ENCODE results near the gene MAP3K10. TPM values are rescaled to one million over a fixed set of nuclear protein-coding genes. Genes with fewer than 3 reads are reported as not detected.
"Not testable (repeated sequence)": the region's sequence is repeated elsewhere in the genome, so short reads cannot be mapped to it uniquely, and the experiment has no call there.

Gene MAP3K10
- total RNA-seq, 2 experiments from 2014 or later = 19.9 to 25.4 TPM

- CTCF ChIA-PET = no interaction called here
- peaks cover 32% of the 10 kb centered on the region for H3K27me3 Mint-ChIP-seq
- ATAC-seq = no peak
- H3K4me3 Mint-ChIP-seq = no peak overlapping the region
- DNase-seq = no peak
- H3K36me3 Mint-ChIP-seq = no peaks in the 10 kb centered on the region
- peaks cover 6% of the 10 kb centered on the region for H3K4me1 Mint-ChIP-seq
- H3K9me3 Mint-ChIP-seq (ENCODE audit: low read depth) = no peaks in the 10 kb centered on the region
- no peak overlapping the region for H3K27ac Mint-ChIP-seq
Measured at GRCh38 chr19:40214936-40215335, 23.7 kb downstream of the MAP3K10 start.

- CTCF ChIA-PET = interaction anchor here (0.7 kb wide), 1 partner anchor 11 kb away, joined by 4 read pairs; no protein-coding TSS in a partner anchor
- Mint-ChIP-seq H3K27ac (no peak overlapping the region), H3K9me3 (ENCODE audit: low read depth) (no peaks in the 10 kb centered on the region), H3K4me1 (peaks cover 6% of the 10 kb centered on the region), H3K27me3 (peaks cover 37% of the 10 kb centered on the region), H3K4me3 (no peak overlapping the region), H3K36me3 (no peaks in the 10 kb centered on the region)
- ATAC-seq = no peak
- DNase-seq = no peak
Measured at GRCh38 chr19:40216013-40216776, 25.0 kb downstream of the MAP3K10 start.

- no peak for DNase-seq
- ATAC-seq = no peak
- CTCF ChIA-PET = interaction anchor here (1.2 kb wide), 1 partner anchor 17 kb away, joined by 5 read pairs; no protein-coding TSS in a partner anchor
- no peak overlapping the region for H3K27ac Mint-ChIP-seq
- no peaks in the 10 kb centered on the region for H3K36me3 Mint-ChIP-seq
- H3K9me3 Mint-ChIP-seq (ENCODE audit: low read depth) = no peaks in the 10 kb centered on the region
- peaks cover 6% of the 10 kb centered on the region for H3K4me1 Mint-ChIP-seq
- no peak overlapping the region for H3K4me3 Mint-ChIP-seq
- peaks cover 37% of the 10 kb centered on the region for H3K27me3 Mint-ChIP-seq
Measured at GRCh38 chr19:40216777-40217026, 25.5 kb downstream of the MAP3K10 start.

DNA sequence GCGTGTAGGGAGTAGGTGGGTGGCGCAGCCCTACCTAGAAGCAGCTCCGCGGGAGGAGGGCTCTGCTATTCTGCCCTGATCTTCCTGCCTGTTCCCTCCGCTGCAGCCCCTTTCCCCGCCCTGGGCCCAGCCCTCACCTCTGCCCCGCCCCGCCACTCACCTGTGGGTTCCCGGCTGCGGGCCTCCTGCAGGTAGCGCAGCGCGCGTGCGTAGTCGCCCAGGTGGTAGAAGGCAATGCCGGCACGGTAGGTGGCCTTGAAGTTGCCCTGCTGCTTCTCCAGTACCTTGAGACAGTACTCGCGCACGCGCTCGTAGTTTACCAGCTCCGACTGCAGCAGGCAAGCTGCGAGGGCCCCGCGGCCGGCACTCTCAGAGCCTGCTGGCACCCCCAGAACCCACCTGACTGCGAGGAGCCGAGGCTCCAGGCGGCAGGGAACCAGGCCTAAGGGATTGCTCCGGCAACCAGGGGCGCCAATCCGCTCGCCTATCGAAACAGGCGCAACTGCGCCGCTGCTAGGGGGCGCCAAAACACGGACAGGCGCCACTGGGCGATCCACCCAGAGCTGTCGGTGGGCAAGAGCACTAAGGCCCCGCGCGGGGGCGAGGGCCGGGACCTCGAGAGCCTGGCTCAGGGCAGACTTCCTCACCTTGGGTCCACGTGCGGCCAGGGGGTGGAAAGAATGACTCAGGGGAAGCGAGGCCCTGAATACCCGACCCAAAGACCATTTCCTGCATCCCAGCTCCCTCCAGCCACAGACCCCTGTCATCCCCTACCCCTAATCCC is 26.0 kb downstream of the MAP3K10 start:
- DNase-seq = no peak
- CTCF ChIA-PET = interaction anchor here (0.8 to 1.9 kb wide), 5 partner anchors 10 to 472 kb away, joined by 3 to 11 read pairs (median 3); partner anchors contain the start of gene CCNP
- peaks cover 41% of the 10 kb centered on the region for H3K27me3 Mint-ChIP-seq
- H3K4me3 Mint-ChIP-seq = no peak overlapping the region
- H3K27ac Mint-ChIP-seq = no peak overlapping the region
- peaks cover 9% of the 10 kb centered on the region for H3K4me1 Mint-ChIP-seq
- H3K36me3 Mint-ChIP-seq = peaks cover 3% of the 10 kb centered on the region
- H3K9me3 Mint-ChIP-seq (ENCODE audit: low read depth) = peaks cover 3% of the 10 kb centered on the region
- ATAC-seq = no peak

- peaks cover 41% of the 10 kb centered on the region for H3K27me3 Mint-ChIP-seq
- H3K9me3 Mint-ChIP-seq (ENCODE audit: low read depth) = peaks cover 3% of the 10 kb centered on the region
- H3K36me3 Mint-ChIP-seq = peaks cover 3% of the 10 kb centered on the region
- peak; percentile 70 for ATAC-seq
- no peak within 1 kb of the TSS for H3K4me3 Mint-ChIP-seq
- H3K27ac Mint-ChIP-seq = no peak within 1 kb of the TSS
- H3K4me1 Mint-ChIP-seq = peaks cover 9% of the 10 kb centered on the region
- peak; percentile 60 for DNase-seq
- CTCF ChIA-PET = interaction anchor here (0.6 to 1.9 kb wide), 7 partner anchors 9 to 473 kb away, joined by 3 to 11 read pairs (median 3); partner anchors contain the start of gene CCNP
Measured at GRCh38 chr19:40217934-40218890, 27.0 kb downstream of the MAP3K10 start, which contains the start of gene TTC9B. TTC9B (minus strand) TSS chr19:40218384; CDS start chr19:40218381, 3 bp downstream.

GRCh38 chr19:40219029-40219428 is 27.8 kb downstream of the MAP3K10 start:
- H3K27me3 Mint-ChIP-seq = peaks cover 45% of the 10 kb centered on the region
- not testable (repeated sequence) for H3K36me3 Mint-ChIP-seq; H3K4me1 Mint-ChIP-seq; H3K27ac Mint-ChIP-seq; H3K9me3 Mint-ChIP-seq (ENCODE audit: low read depth); DNase-seq; ATAC-seq; H3K4me3 Mint-ChIP-seq
- CTCF ChIA-PET = interaction anchor here (0.7 to 1.9 kb wide), 4 partner anchors 9 to 94 kb away, joined by 3 to 11 read pairs (median 3); partner anchors contain the start of gene CCNP

DNA sequence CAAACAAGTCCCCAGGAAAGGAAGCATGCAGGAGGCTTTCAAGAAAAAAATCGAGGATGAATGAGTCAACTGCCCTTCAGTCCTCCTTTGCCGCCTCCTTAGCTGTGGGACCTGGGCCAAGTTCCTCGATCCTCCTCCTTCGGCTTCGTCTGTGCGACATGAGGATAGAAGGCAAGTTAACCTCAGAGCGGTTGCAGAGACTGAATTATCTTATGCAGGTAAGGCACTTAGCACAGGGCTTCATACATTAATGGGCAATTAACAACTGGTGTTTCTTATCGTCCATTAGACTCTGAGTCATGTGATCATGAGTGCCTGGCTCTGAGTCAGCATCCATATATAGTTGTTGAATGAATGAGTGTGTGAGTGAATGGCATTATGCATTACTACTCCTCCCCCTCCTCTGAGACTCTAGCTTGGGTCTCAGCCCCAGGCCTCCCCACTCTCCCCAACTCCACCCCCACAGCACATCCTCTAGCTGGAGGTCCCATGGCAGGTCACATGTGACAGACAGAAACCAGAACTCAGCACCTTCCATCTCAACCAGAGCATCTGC is 28.6 kb downstream of the MAP3K10 start:
- no peak overlapping the region for H3K4me3 Mint-ChIP-seq
- CTCF ChIA-PET = interaction anchor here (0.7 to 1.4 kb wide), 3 partner anchors 24 to 95 kb away, joined by 3 read pairs; no protein-coding TSS in a partner anchor
- peaks cover 53% of the 10 kb centered on the region for H3K27me3 Mint-ChIP-seq
- DNase-seq (no peak), ATAC-seq (no peak)
- H3K4me1 Mint-ChIP-seq = peaks cover 9% of the 10 kb centered on the region
- peaks cover 3% of the 10 kb centered on the region for H3K36me3 Mint-ChIP-seq
- peaks cover 3% of the 10 kb centered on the region for H3K9me3 Mint-ChIP-seq (ENCODE audit: low read depth)
- no peak overlapping the region for H3K27ac Mint-ChIP-seq

- ATAC-seq (no peak), DNase-seq (no peak)
- peaks cover 3% of the 10 kb centered on the region for H3K9me3 Mint-ChIP-seq (ENCODE audit: low read depth)
- H3K27me3 Mint-ChIP-seq = peaks cover 61% of the 10 kb centered on the region
- no peak overlapping the region for H3K4me3 Mint-ChIP-seq
- H3K27ac Mint-ChIP-seq = no peak overlapping the region
- CTCF ChIA-PET = interaction anchor here (1.0 to 1.6 kb wide), 3 partner anchors 20 to 250 kb away, joined by 3 to 8 read pairs (median 3); no protein-coding TSS in a partner anchor
- H3K4me1 Mint-ChIP-seq = peaks cover 13% of the 10 kb centered on the region
- peaks cover 4% of the 10 kb centered on the region for H3K36me3 Mint-ChIP-seq
Measured at GRCh38 chr19:40220674-40221073, 29.4 kb downstream of the MAP3K10 start.

DNA sequence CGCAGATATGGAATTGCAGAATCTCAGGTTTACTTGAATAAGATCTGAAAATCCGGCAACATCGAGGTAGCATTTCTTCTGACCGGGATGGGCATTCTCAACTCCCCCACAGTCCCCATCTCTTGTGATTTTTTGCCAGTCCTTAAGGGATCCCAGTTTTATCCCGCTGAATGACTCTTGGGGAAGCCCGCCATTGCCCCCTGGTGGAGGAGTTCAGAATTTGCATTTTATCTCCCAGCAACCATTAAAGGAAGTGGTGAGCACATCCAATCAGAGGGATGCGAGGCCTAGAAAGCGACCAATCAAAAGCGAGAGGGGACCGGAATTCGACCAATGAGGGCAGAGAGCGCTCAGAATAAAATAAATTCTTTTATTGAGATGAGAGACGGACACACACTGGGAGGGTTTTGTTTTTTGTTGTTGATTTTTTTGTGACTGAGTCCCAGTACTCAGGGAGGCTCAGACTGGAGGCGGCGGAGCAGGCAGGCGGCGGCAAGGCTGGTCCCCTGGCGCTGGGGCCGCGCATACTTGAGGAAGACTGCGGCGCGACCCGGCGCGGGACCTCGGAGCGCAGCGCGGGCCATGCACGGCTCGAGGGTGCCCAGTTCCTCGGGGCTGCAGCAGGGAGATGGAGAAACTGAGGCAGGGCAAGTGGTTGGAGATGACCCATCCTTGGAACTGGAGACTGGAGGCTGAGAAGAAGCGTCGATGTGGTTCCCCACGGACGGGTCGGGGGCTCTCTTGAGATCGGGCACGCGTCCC is 30.8 kb downstream of the MAP3K10 start:
- ATAC-seq (peak; percentile 76), DNase-seq (peak; percentile 82)
- H3K4me3 Mint-ChIP-seq = no peak overlapping the region
- peak overlapping the region; percentile 36 for H3K27ac Mint-ChIP-seq
- H3K9me3 Mint-ChIP-seq (ENCODE audit: low read depth) = peaks cover 3% of the 10 kb centered on the region
- CTCF ChIA-PET = interaction anchor here (1.6 kb wide), 1 partner anchor 82 kb away, joined by 8 read pairs; no protein-coding TSS in a partner anchor
- H3K27me3 Mint-ChIP-seq = peaks cover 62% of the 10 kb centered on the region
- peaks cover 4% of the 10 kb centered on the region for H3K36me3 Mint-ChIP-seq
- peaks cover 13% of the 10 kb centered on the region for H3K4me1 Mint-ChIP-seq

DNA sequence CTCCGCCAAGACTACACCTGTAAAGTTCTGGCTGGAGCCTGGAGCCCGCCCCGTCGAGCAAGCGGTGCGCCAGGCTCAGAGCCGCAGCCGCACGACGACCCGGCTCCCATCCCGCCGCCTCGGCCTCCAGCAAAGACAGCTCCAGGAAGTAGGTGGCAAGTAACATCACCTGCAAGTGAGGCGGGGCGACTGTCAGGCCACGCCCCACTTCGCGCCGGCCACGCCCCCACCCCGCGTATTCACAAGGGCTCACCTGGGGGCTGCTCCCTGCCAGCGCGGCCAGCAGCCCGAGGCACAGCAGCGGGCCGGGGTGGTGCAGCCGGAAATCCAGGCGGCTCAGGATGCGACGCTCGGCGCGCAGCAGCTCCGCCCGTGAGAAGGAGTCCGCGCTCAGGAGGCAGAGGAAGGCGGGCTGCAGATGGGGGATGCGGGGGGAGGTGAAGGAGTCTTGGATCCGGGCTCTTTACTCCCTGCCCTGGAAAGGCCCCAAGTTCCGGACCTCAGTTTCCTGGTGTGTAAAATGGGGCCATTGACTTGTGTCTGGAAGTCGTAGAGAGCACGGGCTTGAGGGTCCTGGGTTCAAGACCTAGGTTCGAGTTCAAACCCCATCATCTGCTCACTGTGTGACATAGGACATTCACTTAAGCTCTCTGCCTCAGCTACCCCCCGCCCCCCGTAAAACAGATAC is 32.1 kb downstream of the MAP3K10 start:
- peaks cover 4% of the 10 kb centered on the region for H3K36me3 Mint-ChIP-seq
- H3K27me3 Mint-ChIP-seq = peaks cover 71% of the 10 kb centered on the region
- H3K4me1 Mint-ChIP-seq = peaks cover 12% of the 10 kb centered on the region
- no peak overlapping the region for H3K27ac Mint-ChIP-seq
- CTCF ChIA-PET = no interaction called here
- no peak for DNase-seq
- ATAC-seq = peak; percentile 32
- H3K4me3 Mint-ChIP-seq = no peak overlapping the region
- H3K9me3 Mint-ChIP-seq (ENCODE audit: low read depth) = peaks cover 3% of the 10 kb centered on the region

GRCh38 chr19:40224342-40225150 is 33.3 kb downstream of the MAP3K10 start:
- H3K27me3 Mint-ChIP-seq = peaks cover 59% of the 10 kb centered on the region
- H3K4me3 Mint-ChIP-seq = no peak overlapping the region
- CTCF ChIA-PET = interaction anchor here (0.7 kb wide), 1 partner anchor 12 kb away, joined by 3 read pairs; no protein-coding TSS in a partner anchor
- no peak overlapping the region for H3K27ac Mint-ChIP-seq
- DNase-seq = no peak
- H3K36me3 Mint-ChIP-seq = peaks cover 4% of the 10 kb centered on the region
- H3K4me1 Mint-ChIP-seq = peaks cover 18% of the 10 kb centered on the region
- ATAC-seq = no peak
- peaks cover 3% of the 10 kb centered on the region for H3K9me3 Mint-ChIP-seq (ENCODE audit: low read depth)

Measured in activated CD8-positive, alpha-beta memory T cell treated with anti-CD3 and anti-CD28 coated beads, Interleukin-2, amount 10 ng/mL, durations not matched to agents 7 days and 5 days (primary cell).